OCI-LY7 (cell line): Measurements from ENCODE around the gene VWA5B1. TPM values are rescaled to one million over a fixed set of nuclear protein-coding genes. Genes with fewer than 3 reads are reported as not detected.

Experiments
- BruUV-seq: library from RNA; stranded (reverse); fragments of 400-500 nt; replicated peaks from 2 replicates; lab custom pipeline; 2021; lab: Mats Ljungman, UMichigan
- CTCF ChIA-PET: fragments of 300-600 bp; sonication (Branson Sonifier 250); formaldehyde crosslinking; loops from one replicate; lab custom pipeline; 2022; ENCODE audit warnings: antibody characterized with exemption; ENCODE audit not compliant: unreplicated experiment; lab: Charles Lee
- POLR2A ChIA-PET: fragments of 300-600 bp; sonication (Branson Sonifier 250); formaldehyde crosslinking; loops from one replicate; lab custom pipeline; 2022; ENCODE audit warnings: antibody characterized with exemption; lab: Charles Lee
- DNase-seq: peaks from one replicate; pipeline ENCODE4 v3.0.0-alpha.2; 2015; ENCODE audit warnings: low spot score
- H2AFZ ChIP-seq: fragments of 200-600 bp; sonication (generic), shearing (Covaris generic); 2 replicates; pipeline ENCODE4 v1.6.1; 2014; ENCODE audit warnings: mild to moderate bottlenecking, antibody characterized with exemption, low read length, moderate library complexity
- H3K27ac ChIP-seq: fragments of 200-600 bp; sonication (generic); 2 replicates; pipeline ENCODE4 v1.5.1; 2014; ENCODE audit warnings: mixed run types, low read depth, mild to moderate bottlenecking, moderate library complexity, low read length, inconsistent platforms; ENCODE audit not compliant: poor library complexity, severe bottlenecking
- H3K36me3 ChIP-seq: fragments of 200-600 bp; sonication (generic); 2 replicates; pipeline ENCODE4 v1.6.1; 2014; ENCODE audit warnings: mild to moderate bottlenecking, antibody characterized with exemption, low read length, moderate library complexity, mixed read lengths; ENCODE audit not compliant: insufficient read depth
- H3K4me1 ChIP-seq: fragments of 200-600 bp; sonication (generic); 2 replicates; pipeline ENCODE4 v1.5.1; 2014; ENCODE audit warnings: mild to moderate bottlenecking, low read length; ENCODE audit not compliant: insufficient read depth, poor library complexity, severe bottlenecking
- H3K4me2 ChIP-seq: fragments of 200-600 bp; sonication (generic); 2 replicates; pipeline ENCODE4 v1.6.1; 2014; ENCODE audit warnings: mild to moderate bottlenecking, low read length
- H3K4me3 ChIP-seq: fragments of 200-600 bp; sonication (generic); 2 replicates; pipeline ENCODE4 v1.5.1; 2014; ENCODE audit warnings: mild to moderate bottlenecking, low read depth, low read length; ENCODE audit not compliant: poor library complexity, severe bottlenecking
- H3K79me2 ChIP-seq: fragments of 200-600 bp; sonication (generic); 2 replicates; pipeline ENCODE4 v1.6.1; 2016; ENCODE audit warnings: low read depth, mild to moderate bottlenecking, low read length, moderate library complexity, mixed read lengths; ENCODE audit not compliant: insufficient read depth
- H3K9me2 ChIP-seq: fragments of 200-600 bp; sonication (generic); 2 replicates; pipeline ENCODE4 v1.6.1; 2016; ENCODE audit warnings: mild to moderate bottlenecking, low read length, mixed read lengths; ENCODE audit not compliant: insufficient read depth
- H3K9me3 ChIP-seq: fragments of 200-600 bp; sonication (generic); 2 replicates; pipeline ENCODE4 v1.6.1; 2014; ENCODE audit warnings: mild to moderate bottlenecking, mixed run types, low read length, mixed read lengths
- H4K20me1 ChIP-seq: fragments of 200-600 bp; sonication (generic); 2 replicates; pipeline ENCODE4 v1.6.1; 2014; ENCODE audit warnings: mild to moderate bottlenecking, antibody characterized with exemption, low read length, moderate library complexity, mixed read lengths; ENCODE audit not compliant: insufficient read depth
- EZH2phosphoT487 ChIP-seq: fragments of 200-600 bp; sonication (generic); IDR thresholded peaks from 2 replicates; pipeline ENCODE4 v1.6.1; 2018; ENCODE audit warnings: low read depth, borderline replicate concordance, mild to moderate bottlenecking, mixed run types, antibody characterized with exemption, low read length, moderate library complexity, mixed read lengths
- intact Hi-C: fragments of 100-400 bp; cut with micrococcal nuclease; formaldehyde crosslinking; loops from one replicate; pipeline ENCODE4 v1.10.0; 2022; ENCODE audit not compliant: unreplicated experiment
- total RNA-seq, 2 experiments: library from RNA; depleted of rRNA in 1 of 2; stranded (reverse); fragments of >200 nt in 1 of 2; shearing (Covaris generic) in 1 of 2; gene quantifications; 2 replicates each; pipeline ENCODE4 v1.2.3, GENCODE V29; 2014 to 2022
- TF ChIP-seq, protein P1 (sequence below): fragments of 200-600 bp; sonication (generic); conservative IDR thresholded peaks from 2 replicates; pipeline ENCODE4 v1.5.1; 2014; ENCODE audit warnings: mild to moderate bottlenecking, antibody characterized with exemption, low read length, moderate library complexity, mixed read lengths

The VWA5B1 gene
- total RNA-seq, 2 experiments from 2014 or later, result 0.19 to 0.25 TPM

DNA sequence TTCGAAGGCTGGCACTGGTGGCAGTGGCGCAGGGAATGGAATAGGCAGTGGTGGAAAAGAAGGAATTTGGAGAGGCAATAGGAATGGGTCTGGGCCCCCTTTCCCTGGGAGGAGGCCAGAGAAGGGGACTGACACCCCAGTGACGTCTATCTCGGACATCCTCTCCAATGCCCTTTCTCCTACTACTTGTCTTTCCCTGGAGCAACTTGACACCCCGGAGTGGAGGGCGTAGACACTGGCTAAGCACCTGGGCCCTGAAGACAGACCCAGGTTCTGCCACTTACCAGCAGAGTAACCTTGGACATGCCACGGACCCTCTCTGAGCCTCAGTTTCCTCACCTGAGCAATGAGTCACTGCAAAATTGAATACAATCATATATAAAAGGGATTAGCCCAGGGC, 108.5 kb downstream of the VWA5B1 start:
- Histone ChIP-seq H4K20me1 (no peaks in the 10 kb centered on the region), H3K36me3 (no peaks in the 10 kb centered on the region; the same call in 1 of the 2 replicates), H3K4me2 (no peak overlapping the region), H3K4me3 (no peak overlapping the region), H3K9me3 (peaks cover 15% of the 10 kb centered on the region; the same call in 1 of the 2 replicates), H3K79me2 (no peaks in the 10 kb centered on the region), H3K4me1 (peaks cover 33% of the 10 kb centered on the region), H3K9me2 (no peaks in the 10 kb centered on the region), H3K27ac (no peak overlapping the region), H2AFZ (no peak overlapping the region)
- CTCF ChIA-PET, result no interaction called here
- no TSS peak for BruUV-seq
- intact Hi-C loops, result no loop called here
- TF ChIP-seq, protein P1, sequence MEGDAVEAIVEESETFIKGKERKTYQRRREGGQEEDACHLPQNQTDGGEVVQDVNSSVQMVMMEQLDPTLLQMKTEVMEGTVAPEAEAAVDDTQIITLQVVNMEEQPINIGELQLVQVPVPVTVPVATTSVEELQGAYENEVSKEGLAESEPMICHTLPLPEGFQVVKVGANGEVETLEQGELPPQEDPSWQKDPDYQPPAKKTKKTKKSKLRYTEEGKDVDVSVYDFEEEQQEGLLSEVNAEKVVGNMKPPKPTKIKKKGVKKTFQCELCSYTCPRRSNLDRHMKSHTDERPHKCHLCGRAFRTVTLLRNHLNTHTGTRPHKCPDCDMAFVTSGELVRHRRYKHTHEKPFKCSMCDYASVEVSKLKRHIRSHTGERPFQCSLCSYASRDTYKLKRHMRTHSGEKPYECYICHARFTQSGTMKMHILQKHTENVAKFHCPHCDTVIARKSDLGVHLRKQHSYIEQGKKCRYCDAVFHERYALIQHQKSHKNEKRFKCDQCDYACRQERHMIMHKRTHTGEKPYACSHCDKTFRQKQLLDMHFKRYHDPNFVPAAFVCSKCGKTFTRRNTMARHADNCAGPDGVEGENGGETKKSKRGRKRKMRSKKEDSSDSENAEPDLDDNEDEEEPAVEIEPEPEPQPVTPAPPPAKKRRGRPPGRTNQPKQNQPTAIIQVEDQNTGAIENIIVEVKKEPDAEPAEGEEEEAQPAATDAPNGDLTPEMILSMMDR, result no peak
- no peak for TF ChIP-seq EZH2phosphoT487
- no peak for DNase-seq
- POLR2A ChIA-PET, result interaction anchor here (1.0 kb wide), 1 partner anchor 12 kb away, joined by 3 read pairs; no protein-coding TSS in a partner anchor

DNA sequence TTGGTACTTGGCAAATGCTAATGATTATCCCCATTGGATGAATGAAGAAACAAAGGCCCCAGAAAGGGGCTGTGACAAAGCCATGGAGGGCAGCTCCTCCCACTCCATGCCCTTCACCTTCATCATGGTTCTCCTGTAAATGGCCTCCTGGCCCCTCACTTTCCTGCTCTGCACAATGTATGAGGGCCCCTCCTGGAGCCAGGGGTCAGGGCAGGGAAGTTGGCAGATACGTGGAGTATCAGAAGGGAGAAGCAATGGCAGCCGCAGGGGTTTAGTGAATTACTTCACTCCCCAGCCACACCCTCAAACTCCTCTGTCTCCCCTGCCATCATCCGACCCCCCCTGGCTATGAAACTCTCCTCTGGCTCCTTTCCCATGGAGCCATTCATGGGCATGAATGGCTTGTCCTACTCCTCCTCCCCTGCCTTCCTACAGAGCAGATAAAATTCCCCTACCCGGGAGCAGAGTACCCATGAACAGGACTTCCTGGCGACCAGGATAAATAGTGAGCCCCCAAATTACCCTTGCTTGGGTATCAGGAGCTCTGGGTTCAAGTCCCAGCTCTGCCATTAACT, 109.0 kb downstream of the VWA5B1 start:
- H3K9me3 ChIP-seq, result peaks cover 10% of the 10 kb centered on the region; the same call in 1 of the 2 replicates
- ChIA-PET CTCF (no interaction called here), POLR2A (no interaction called here)
- no peaks in the 10 kb centered on the region for H3K9me2 ChIP-seq
- intact Hi-C loops, result no loop called here
- no peaks in the 10 kb centered on the region for H3K79me2 ChIP-seq
- DNase-seq, result no peak
- H3K4me3 ChIP-seq, result no peak overlapping the region
- no TSS peak for BruUV-seq
- no peak overlapping the region for H3K4me2 ChIP-seq
- peaks cover 38% of the 10 kb centered on the region for H3K4me1 ChIP-seq
- no peaks in the 10 kb centered on the region for H4K20me1 ChIP-seq
- no peaks in the 10 kb centered on the region; the same call in 1 of the 2 replicates for H3K36me3 ChIP-seq
- H2AFZ ChIP-seq, result peak overlapping the region; percentile 28; the same call in 1 of the 2 replicates
- H3K27ac ChIP-seq, result no peak overlapping the region
- no peak for TF ChIP-seq EZH2phosphoT487
- TF ChIP-seq, protein P1, result no peak
